Thoracic aorta (tissue), 2 donors: ENCODE measurements around the gene RAD9B. TPM values are rescaled to one million over a fixed set of nuclear protein-coding genes. Genes with fewer than 3 reads are reported as not detected.
A peak's percentile ranks its signal among the peaks of the same experiment; 100 is the strongest.
"Not testable (repeated sequence)": the region's sequence is repeated elsewhere in the genome, so short reads cannot be mapped to it uniquely, and the experiment has no call there.

Source experiments
- ATAC-seq: fragments of 150-250 bp; one replicate; pipeline ENCODE4 v1.8.0; 2017; ENCODE audit warnings: low read depth; ENCODE audit not compliant: insufficient number of reproducible peaks, low FRiP score
- DNase-seq: peaks from one replicate; pipeline ENCODE4 v3.0.0-alpha.2; 2020; ENCODE audit warnings: low spot score
- H3K27ac ChIP-seq, 2 donors: fragments of 200-600 bp; sonication (generic); 1 replicate in 1 of 2; 2 replicates in 1 of 2; pipeline ENCODE4 v1.5.1; 2016; ENCODE audit warnings: mild to moderate bottlenecking in 2 of 2, moderate library complexity in 2 of 2
- H3K27me3 ChIP-seq: fragments of 200-600 bp; sonication (generic); replicated peaks from 2 replicates; pipeline ENCODE4 v1.6.0; 2016; ENCODE audit warnings: mild to moderate bottlenecking; ENCODE audit not compliant: insufficient read depth
- H3K36me3 ChIP-seq: fragments of 200-600 bp; sonication (generic); one replicate; pipeline ENCODE4 v1.5.1; 2016
- H3K4me1 ChIP-seq, 2 donors: fragments of 200-600 bp; sonication (generic); 1 replicate in 1 of 2; 2 replicates in 1 of 2; pipeline versions ENCODE4 v1.5.1 to v1.6.0; 2016; ENCODE audit warnings: low read depth in 2 of 2, mild to moderate bottlenecking in 1 of 2; ENCODE audit not compliant: control insufficient read depth in 1 of 2
- H3K4me3 ChIP-seq: fragments of 200-600 bp; sonication (generic); 2 replicates; pipeline ENCODE4 v1.5.1; 2016; ENCODE audit warnings: mild to moderate bottlenecking
- H3K9me3 ChIP-seq: fragments of 200-600 bp; sonication (generic); 2 replicates; pipeline ENCODE4 v1.5.1; 2016
- total RNA-seq, 2 donors: library from RNA; depleted of rRNA; stranded (reverse); fragments of >200 nt; gene quantifications; one replicate each; pipeline versions ENCODE4 v1.1.0 to v1.2.3, GENCODE V29; 2016
- TF ChIP-seq, protein P1 (sequence below): fragments of 200-600 bp; sonication (generic); IDR thresholded peaks from one replicate; pipeline ENCODE4 v1.5.1; 2019; ENCODE audit warnings: antibody characterized with exemption

RAD9B gene
- total RNA-seq: under 1 TPM in 1 of 2 donors, not detected in 1; 0.21 TPM

DNA sequence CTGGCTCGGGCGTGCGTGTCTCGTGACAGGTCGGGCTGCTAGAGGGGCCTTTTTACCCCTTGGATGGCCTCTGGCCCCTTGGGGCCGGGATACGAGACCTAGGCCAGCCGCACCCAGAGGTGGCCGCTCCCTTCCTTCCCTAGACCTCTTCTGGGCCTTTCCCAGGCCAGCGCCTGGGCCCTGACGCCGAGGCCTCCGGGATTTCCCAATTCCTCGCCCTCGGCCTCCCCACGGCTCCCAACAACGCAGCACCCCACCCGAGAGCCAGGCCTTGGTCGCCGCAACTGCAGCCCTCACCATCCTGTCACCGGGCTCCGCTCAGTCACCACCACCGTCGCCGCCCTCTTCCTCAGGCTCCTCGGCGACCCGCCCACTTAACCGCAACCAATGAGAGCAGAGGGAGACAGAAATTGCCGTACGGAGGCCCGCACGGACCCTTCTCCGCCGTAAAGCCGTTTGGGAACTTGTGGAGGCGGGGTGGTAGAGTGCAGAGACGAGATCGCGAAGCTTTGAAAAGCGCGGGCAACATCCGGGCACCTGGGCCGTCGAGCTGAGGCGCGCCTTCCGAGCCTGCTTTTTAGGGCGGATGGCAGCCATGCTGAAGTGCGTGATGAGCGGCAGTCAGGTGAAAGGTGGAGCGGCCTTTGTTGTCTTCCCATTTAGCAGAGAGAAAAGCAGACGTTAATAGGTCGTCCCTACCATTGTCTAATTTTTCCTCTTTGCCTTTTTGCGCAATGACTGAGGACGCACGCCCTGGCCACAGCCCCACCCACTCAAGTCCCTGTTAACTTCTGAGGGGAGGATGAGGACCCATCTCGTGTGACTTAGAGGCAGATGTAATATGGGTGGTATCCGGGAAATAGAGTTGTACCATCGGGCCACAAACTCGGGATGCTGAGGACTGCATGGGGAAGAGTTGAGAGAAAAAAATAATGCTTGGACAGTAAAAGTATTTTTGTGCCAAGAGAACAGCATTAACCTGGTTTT is at the start of gene RAD9B, which contains the start of gene VPS29:
RAD9B (plus strand) TSS at position 580 of the 987 bp plus-strand sequence; CDS start at position 587, 7 bp downstream.
VPS29 (minus strand) TSS at position 360 of the 987 bp plus-strand sequence; CDS start at position 300, 60 bp downstream.
- H3K27me3 ChIP-seq: no peaks in the 10 kb centered on the region
- peaks cover 5% of the 10 kb centered on the region for H3K36me3 ChIP-seq
- peak; percentile 97 for DNase-seq
- peak; percentile 96 for ATAC-seq
- peaks cover 23 to 29% of the 10 kb centered on the region in 2 donors for H3K4me1 ChIP-seq
- no peaks in the 10 kb centered on the region for H3K9me3 ChIP-seq
- H3K4me3 ChIP-seq: peak within 1 kb of the TSS; percentile 97
- TF ChIP-seq, protein P1, sequence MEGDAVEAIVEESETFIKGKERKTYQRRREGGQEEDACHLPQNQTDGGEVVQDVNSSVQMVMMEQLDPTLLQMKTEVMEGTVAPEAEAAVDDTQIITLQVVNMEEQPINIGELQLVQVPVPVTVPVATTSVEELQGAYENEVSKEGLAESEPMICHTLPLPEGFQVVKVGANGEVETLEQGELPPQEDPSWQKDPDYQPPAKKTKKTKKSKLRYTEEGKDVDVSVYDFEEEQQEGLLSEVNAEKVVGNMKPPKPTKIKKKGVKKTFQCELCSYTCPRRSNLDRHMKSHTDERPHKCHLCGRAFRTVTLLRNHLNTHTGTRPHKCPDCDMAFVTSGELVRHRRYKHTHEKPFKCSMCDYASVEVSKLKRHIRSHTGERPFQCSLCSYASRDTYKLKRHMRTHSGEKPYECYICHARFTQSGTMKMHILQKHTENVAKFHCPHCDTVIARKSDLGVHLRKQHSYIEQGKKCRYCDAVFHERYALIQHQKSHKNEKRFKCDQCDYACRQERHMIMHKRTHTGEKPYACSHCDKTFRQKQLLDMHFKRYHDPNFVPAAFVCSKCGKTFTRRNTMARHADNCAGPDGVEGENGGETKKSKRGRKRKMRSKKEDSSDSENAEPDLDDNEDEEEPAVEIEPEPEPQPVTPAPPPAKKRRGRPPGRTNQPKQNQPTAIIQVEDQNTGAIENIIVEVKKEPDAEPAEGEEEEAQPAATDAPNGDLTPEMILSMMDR: no peak
- peak within 1 kb of the TSS; percentile 93 to 97 for H3K27ac ChIP-seq

DNA sequence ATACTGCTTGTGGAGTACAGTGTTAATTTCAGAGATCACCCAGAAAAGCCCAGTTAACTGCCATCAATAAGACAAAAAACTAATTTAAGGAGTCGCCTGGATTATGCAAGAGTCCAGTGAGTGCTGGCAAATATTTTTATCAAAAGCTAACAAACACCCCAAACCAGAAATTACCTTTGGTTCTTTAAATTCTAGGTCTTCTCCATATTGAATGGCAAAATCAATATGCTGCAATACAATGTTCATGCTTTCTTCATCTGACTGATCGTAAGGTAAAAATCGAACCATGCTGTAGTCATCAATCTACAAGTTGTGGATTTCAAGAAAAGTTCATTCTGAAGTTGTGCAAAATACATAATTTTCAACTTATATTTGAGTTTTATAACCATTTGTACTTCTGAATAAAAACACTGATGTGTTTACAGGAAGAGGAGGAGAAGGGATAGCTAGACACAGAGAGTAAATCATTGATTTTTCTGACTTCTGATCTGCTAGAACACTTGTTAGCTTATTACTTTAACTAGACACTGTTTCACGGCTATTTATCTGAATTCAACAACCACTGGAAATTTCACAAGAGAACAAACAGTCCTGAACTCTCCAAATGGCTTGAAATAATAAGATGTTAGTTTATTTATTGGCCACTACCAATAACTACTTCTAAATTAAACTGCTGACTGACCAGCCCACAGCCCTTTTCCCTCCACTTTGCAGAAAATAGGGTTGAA is 48.4 kb upstream of the RAD9B start:
- Histone ChIP-seq H3K9me3 (no peaks in the 10 kb centered on the region), H3K4me3 (no peak overlapping the region), H3K27ac (no peak overlapping the region), H3K36me3 (peaks cover 21% of the 10 kb centered on the region), H3K4me1 (peaks cover 5 to 8% of the 10 kb centered on the region in 2 donors), H3K27me3 (no peaks in the 10 kb centered on the region)
- DNase-seq (no peak), ATAC-seq (no peak)
- TF ChIP-seq, protein P1: no peak

DNA sequence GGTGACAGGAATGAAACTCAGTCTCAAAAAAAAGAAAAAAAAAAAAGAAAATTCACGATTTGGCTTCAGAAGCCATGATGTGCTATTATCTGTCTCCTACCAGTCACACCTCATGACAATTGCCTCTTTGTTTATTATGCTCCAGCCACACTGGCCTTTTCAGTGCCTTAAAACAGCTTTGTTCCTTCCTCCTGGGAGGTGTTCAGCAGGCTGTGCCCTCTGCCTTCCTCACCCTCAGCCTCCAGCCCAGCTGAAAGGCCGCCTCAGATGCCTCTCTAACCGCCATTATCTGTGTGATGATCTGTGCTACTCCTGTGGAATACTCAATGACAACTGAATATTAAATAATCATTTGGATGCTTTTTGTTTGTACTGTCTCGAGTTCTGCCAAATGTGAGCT is 43.4 kb upstream of the RAD9B start:
- TF ChIP-seq, protein P1: no peak
- Histone ChIP-seq H3K27ac (no peak overlapping the region), H3K9me3 (no peaks in the 10 kb centered on the region), H3K4me1 (no peaks in the 10 kb centered on the region), H3K36me3 (peaks cover 25% of the 10 kb centered on the region), H3K27me3 (no peaks in the 10 kb centered on the region), H3K4me3 (no peak overlapping the region)
- no peak for ATAC-seq
- no peak for DNase-seq

DNA sequence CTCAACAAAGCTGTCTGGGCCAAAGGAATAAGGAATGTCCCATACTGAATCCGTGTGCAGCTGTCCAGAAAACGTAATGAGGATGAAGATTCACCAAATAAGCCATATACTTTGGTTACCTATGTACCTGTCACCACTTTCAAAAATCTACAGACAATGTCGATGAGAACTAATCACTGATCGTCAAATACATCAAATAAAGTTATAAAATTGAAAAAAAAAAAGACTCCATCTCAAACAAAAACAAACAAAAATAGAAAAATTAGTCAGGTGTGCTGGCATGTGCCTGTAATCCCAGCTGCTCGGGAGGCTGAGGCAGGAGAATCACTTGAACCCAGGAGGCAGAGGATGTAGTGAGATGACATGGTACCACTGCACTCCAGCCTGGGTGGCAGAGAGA is 40.9 kb upstream of the RAD9B start:
- H3K4me1 ChIP-seq, DNase-seq, H3K27ac ChIP-seq, ATAC-seq, H3K9me3 ChIP-seq, H3K4me3 ChIP-seq, H3K27me3 ChIP-seq: not testable (repeated sequence)
- H3K36me3 ChIP-seq: peaks cover 11% of the 10 kb centered on the region

DNA sequence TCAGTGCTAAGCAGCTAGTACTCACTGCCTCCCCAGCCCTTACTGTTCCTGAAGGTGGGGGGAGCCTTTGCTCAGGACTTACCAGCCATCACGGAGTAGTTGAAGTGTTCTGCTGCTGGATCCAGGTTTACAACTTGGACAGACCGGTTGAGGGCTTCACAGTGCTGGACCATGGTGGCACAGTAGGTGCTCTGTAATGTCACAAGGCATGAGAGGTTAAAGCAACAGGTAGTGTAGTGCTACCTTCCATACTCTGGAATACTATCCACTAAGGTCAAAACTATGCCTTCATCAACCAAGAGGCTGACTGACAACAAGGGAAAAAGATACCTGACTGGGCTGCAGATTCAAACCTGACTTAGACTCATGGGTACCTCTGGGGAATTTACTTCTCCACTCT is 37.1 kb upstream of the RAD9B start:
- no peak overlapping the region for H3K4me3 ChIP-seq
- ATAC-seq: no peak
- no peak overlapping the region for H3K27ac ChIP-seq
- no peaks in the 10 kb centered on the region for H3K9me3 ChIP-seq
- H3K4me1 ChIP-seq: peaks cover 8 to 25% of the 10 kb centered on the region in 2 donors
- no peak for DNase-seq
- H3K36me3 ChIP-seq: no peaks in the 10 kb centered on the region
- H3K27me3 ChIP-seq: no peaks in the 10 kb centered on the region
- TF ChIP-seq, protein P1: no peak

DNA sequence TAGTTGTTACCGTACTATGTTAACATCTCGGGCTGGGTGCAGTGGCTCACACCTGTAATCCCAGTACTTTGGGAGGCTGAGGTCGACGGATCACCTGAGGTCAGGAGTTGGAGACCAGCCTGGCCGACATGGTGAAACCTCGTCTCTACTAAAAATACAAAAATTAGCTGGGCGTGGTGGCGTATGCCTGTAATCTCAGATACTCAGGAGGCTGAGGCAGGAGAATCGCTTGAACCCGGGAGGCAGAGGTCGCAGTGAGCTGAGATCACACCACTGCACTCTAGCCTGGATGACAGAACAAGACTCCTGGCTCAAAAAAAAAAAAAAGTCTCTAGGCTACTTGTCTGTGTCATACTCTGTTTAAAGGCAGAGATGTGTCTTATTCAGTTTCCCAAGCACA is 36.4 kb upstream of the RAD9B start:
- not testable (repeated sequence) for H3K27me3 ChIP-seq, H3K4me3 ChIP-seq, H3K9me3 ChIP-seq, ATAC-seq, H3K36me3 ChIP-seq, H3K27ac ChIP-seq, DNase-seq
- H3K4me1 ChIP-seq: peaks cover 8 to 26% of the 10 kb centered on the region in 2 donors
